Heart left ventricle (tissue), 13 donors: Measurements from ENCODE around the gene SLC9A3.

ENCODE experiments used
- POLR2A ChIP-seq, 2 donors: fragments of 450-650 bp; IDR thresholded peaks; one replicate each; pipeline ENCODE4 v1.6.1; 2017; ENCODE audit warnings: antibody characterized with exemption in 2 of 2, mild to moderate bottlenecking in 2 of 2, moderate library complexity in 2 of 2
- TF ChIP-seq, protein P1 (sequence below), 12 donors: fragments of 200-600 bp; sonication (generic) in 4 of 12; IDR thresholded peaks; one replicate each; pipeline versions ENCODE4 v1.5.0 to v1.8.0; 2018 to 2022; ENCODE audit warnings: antibody characterized with exemption in 12 of 12, mild to moderate bottlenecking in 5 of 12
- donor health status: ischemic (EF 13 %, LVEDD 7.1; RV severe dilation, severe dysfunction).
- donor health status: DM: no; HTN: yes; CAD: no.
- donor health status: DM: no; HTN: no; CAD: no.
- donor health status: ischemic (EF 25% LVEDD 6.9; RV normal size, moderate dysfunction).
- donor health status: ischemic (EF 25% LVEDD 5.7; RV mildly dilated, moderate dysfunction).
- donor health status: ischemic (EF 35%, LVEDD 5.7; RV mildly dilated, moderate dysfunction).
- donor health status: nonischemic (EF 11% LVEDD 7.7; RV severe dilation, severe dysfunction).
- donor health status: DM: yes; HTN: yes; CAD: no.
- donor health status: PGD.
- donor health status: ischemic (EF 29% LVEDD 5.4; RV normal size, mild dysfunction).
- donor health status: nonischemic (EF 23%, LVEDD 6.1; RV moderate dilation, normal function).

DNA sequence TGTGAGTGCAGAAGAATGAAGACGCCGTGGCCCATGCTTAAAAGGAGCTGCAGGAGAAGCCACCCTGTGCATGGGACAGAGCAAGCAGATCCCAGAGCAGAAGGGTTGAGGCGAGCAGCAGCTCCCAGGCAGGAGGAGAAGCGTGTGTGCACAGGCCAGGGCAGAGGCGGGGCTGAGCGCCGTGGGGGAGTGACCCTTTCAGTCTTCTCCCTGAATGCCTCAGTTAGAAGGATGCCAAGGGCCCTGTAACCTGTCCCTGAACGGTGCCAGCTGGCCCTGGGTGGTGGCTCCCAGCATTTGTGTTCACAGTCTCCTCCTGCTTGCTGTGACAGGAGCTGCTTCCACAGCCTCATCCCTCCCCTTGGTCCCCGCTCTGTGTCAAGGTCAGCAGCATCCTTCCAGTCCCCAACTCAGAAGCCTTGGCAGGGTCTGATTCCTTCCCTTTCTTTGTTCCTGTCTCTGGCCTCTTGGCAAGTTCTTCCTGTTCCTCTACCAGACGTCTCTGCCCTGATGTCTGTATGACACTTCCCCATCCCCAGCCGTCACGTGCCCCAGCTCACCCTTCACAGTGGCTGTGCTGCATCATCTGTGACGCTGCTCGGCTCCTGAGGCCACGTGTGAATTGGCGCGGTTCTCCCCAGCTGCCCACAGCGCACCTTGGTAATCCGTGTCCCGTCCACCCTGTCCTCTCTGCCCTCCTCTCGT lies 76.0 kb downstream of the SLC9A3 start:
- TF ChIP-seq, protein P1, sequence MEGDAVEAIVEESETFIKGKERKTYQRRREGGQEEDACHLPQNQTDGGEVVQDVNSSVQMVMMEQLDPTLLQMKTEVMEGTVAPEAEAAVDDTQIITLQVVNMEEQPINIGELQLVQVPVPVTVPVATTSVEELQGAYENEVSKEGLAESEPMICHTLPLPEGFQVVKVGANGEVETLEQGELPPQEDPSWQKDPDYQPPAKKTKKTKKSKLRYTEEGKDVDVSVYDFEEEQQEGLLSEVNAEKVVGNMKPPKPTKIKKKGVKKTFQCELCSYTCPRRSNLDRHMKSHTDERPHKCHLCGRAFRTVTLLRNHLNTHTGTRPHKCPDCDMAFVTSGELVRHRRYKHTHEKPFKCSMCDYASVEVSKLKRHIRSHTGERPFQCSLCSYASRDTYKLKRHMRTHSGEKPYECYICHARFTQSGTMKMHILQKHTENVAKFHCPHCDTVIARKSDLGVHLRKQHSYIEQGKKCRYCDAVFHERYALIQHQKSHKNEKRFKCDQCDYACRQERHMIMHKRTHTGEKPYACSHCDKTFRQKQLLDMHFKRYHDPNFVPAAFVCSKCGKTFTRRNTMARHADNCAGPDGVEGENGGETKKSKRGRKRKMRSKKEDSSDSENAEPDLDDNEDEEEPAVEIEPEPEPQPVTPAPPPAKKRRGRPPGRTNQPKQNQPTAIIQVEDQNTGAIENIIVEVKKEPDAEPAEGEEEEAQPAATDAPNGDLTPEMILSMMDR (IDR thresholded peaks at IDR 0.05) = no peak
- TF ChIP-seq POLR2A (IDR thresholded peaks at IDR 0.05) = no peak
